Measurements from ENCODE around the gene ODAD2.
"Not testable (repeated sequence)": the region's sequence is repeated elsewhere in the genome, so short reads cannot be mapped to it uniquely, and the experiment has no call there.

ODAD2 gene
- 0 to 0.30 (median 0.04) reads per million in 4 donors for total RNA-seq

GRCh38 chr10:27998954-27999275 is at the start of gene ODAD2:
Gene ODAD2, minus strand, starts transcription at chr10:27999079. Its CDS starts 3,937 bp downstream, at chr10:27995142.
- peak in 1 of 5 donors; percentile 3 for DNase-seq

- no peak for DNase-seq
Observed at GRCh38 chr10:28047061-28047460, 48.2 kb upstream of the ODAD2 start.

GRCh38 chr10:28046579-28046978 is 47.7 kb upstream of the ODAD2 start:
- no peak for DNase-seq

DNA sequence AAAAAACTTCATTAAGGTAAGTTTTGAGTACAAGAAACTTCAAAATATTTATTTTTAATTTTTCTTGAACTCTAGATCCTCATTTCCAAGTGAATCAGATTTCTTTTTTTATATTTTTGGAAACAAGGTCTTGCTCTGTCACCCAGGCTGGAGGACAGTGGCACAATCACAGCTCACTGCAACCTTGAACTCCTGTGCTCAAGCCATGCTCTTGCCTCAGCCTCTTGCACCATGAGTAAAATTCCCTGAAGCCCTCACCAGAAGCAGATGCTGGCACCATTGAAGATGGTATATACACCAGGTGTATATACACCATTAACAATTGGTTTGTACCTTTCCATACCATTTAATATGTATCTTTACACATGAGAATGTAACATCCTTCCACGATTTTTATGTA is 45.1 kb upstream of the ODAD2 start:
- DNase-seq, result no peak

DNA sequence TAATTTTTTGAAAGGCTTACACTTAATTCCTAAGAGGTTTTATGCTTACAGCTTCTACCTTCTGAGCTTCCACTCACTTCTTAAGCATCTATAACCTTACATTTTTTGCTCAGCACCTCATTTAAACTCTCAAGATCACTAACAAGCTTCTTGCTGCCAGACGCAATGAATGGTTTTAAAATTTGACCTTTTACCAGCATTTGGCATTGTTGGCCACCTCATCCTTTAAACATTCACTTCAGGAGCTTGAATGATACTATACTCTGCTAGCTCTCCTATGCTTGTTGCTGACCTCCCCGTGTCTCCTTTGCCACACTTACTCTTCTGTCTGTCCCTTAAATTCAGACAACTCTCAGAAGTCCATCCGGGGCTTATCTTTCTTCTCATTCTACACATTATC is 37.7 kb upstream of the ODAD2 start:
- DNase-seq, result no peak

DNA sequence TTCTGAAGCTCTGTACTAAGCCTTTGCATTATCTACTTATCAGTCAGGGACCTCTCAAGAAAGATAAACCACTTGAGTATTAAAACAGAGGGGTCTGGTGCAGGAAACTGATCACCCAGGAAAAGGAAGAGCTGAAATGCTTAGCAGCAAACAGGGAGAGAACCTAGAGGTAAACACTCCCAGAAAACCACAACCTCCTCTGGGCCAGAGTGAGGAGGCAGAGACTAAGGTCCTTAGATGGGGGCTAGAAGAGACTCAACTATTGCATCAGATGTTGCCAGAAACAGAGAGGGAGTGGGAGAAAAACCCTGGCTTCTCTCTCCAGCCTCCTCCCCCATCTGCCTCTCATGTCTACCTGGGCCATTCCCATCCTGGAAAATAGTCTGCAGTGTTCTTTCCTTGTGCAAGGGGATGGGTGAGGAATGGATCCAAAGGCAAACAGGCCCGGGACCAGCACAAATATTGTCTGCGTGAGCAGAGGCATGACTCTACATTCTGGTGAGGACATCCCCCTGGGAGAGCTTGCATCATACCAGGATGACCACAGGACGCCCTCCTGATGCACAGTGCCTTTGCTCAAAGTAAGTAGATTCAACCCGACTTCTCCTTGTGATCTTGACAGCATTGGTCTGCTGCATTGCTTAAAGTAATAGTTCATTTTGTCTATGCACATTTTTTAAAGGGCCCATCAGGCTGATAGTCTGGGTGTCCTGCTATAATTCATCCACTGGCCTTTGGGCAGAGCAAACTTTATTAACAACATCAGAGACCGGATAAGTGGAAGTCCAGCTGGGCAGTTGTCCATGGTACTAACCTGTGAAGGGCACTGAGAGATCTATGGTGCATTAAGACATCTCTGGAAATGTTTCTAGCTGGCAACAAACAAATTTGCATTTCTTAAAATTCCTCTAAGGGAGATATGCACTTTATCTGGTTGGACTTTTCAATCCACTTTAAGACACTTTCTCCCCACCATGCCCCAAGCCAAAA is 22.4 kb upstream of the ODAD2 start:
- DNase-seq, result no peak

DNA sequence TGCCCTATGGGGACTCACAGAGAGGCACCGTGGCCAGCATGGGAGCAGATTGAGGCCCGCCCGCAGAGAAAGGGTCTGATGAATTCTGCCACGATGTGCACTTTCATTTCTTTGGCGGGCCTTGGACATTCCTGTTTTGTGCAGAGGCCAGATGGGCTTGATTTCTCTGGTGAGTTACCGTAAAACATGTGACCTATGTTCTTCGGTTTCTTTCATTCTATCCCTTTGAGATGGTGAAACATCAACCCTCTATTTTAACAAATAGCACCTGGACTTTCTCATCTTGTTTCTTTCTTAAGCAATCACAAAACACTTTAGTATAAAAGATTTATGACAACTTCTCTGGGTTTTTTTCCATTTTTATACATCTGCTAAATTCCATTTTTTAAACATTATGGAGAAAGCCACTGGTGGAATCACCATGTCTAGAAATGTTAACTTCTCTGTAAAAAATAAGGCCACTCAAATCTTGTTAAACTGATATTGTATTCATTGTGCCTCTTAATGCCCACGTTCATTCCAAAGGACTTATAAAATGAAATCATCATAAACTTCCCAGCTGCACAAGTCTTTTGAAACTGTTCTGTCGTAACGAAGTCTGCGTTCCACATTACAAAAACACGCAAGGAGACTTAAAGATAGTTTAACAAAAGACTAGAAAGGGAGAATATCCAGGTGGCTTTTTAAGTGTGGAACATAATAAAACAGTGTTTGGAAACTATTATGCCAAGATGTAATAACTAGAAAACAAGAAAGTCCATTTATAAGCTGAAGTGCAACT is 21.4 kb upstream of the ODAD2 start:
- DNase-seq, result no peak

GRCh38 chr10:28014651-28015050 is 15.8 kb upstream of the ODAD2 start:
- DNase-seq, result no peak

GRCh38 chr10:28012990-28013515 is 14.2 kb upstream of the ODAD2 start:
- no peak for DNase-seq

DNA sequence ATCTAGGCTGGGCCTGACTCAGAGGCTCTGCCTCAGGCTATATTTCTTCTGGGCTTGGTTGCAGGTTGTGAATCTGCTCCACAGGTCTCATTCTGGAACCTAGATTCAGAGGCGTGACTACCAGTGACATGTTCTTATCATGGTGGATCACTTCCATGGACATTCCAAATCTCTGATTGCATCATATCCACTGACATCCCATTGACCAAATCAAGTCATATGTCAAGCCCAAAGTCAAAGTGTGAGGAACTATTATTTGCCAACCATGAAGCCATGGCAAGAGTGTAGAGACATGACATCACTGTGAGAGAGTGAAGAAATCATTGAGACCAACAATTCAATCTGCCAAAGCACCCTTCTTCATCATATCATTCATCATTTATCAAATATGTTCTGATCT is 11.9 kb upstream of the ODAD2 start:
- DNase-seq, result no peak

GRCh38 chr10:28008054-28008453 is 9.2 kb upstream of the ODAD2 start:
- DNase-seq, result no peak

- DNase-seq, result no peak
Observed at GRCh38 chr10:28001353-28001752, 2.5 kb upstream of the ODAD2 start.

DNA sequence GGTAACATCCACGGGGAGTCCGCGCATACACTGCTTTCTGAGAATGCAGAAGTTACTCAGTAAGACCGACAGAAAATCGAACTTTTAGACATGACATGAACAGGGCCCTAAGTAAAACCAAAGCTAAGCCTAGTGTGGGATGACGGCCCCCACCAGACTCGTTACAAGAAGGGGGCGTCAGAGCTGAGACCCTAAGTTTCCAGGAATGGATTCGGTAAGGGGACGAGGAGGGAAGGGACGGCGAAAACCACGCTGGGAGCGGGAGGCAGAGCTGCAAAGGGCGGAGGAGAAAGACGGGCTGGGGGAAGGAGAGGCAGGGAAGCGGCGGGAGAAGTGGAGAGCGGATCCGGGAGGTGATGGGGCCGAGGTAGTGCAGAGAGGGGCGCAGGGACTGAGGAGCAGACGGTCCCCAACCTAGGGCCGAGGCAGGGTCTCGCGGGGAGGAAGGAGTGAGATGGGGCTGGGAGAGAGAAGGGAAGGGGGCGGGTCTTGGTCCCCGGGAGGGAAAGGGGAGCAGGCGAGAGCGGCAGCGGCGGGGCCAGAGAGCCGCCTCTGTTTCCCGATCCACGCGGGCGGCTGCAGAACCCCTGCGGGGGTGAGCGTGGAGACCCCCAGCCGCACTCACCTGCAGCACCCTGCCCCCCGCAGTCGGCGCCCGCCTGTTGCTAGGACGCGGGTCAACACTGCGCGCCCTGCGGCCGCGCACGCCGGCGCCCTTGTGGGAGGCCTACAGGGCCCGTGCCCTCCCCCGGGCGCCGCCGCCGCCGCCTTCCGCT is 513 bp downstream of the ODAD2 start:
- DNase-seq, result peak in 1 of 5 donors; percentile 6

GRCh38 chr10:27997865-27998177 is 1.1 kb downstream of the ODAD2 start:
- DNase-seq, result no peak

- no peak for DNase-seq
Observed at GRCh38 chr10:27995311-27995710, 3.6 kb downstream of the ODAD2 start.

- DNase-seq, result not testable (repeated sequence)
Observed at GRCh38 chr10:27989357-27989756, 9.5 kb downstream of the ODAD2 start.

DNA sequence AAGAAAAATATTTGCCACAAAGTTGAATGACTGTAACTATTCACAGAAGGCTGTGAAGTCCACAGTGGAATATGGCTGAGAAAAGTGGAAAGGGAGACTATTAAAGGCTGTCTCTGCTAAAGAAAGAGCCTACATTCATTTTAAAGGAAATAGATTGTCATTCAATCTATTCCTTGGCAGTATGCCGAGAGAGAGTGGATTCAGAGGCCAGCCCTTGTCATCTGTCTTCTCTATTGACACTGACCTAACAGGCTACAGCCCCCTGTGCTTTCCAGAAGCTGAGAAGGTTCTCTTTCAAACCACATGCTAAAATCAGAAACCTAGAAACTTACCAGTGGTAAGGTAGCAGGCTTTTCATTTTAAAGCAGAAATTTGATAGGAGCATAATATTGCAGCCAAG is 12.1 kb downstream of the ODAD2 start:
- DNase-seq, result no peak

DNA sequence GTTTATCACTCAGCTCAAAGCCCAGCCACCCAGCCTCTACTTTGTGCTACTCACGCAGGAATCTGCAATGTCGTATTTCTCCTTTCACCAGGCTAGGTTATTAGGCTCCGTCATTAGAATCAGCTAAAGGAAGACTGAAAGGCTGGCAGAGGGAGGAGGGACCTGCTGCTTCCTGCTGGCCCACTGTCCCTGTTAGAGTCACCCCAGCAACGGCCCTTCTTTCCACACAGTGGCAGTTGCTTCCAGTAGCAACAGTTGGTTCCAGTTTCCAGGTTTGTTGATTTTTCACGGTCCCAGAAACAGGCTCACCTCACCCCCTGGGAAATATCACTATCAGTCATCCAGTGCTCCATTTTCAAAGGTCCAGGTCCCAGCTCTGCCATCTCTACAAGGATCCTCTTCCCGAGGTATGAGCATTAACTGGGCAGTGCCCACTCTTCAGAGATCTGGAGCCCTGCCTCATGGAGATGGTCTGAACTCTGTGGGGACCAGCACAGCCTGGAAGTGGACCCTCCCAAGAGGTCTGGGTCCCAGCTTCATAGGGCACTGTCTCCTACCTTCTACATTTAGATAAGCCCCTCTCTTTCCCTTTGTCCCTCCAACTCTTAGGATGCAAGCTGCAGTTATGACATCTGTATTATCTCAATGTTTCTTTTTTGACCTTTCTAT is 15.9 kb downstream of the ODAD2 start:
- DNase-seq, result no peak

- no peak for DNase-seq
Observed at GRCh38 chr10:27981744-27982143, 17.1 kb downstream of the ODAD2 start.

DNA sequence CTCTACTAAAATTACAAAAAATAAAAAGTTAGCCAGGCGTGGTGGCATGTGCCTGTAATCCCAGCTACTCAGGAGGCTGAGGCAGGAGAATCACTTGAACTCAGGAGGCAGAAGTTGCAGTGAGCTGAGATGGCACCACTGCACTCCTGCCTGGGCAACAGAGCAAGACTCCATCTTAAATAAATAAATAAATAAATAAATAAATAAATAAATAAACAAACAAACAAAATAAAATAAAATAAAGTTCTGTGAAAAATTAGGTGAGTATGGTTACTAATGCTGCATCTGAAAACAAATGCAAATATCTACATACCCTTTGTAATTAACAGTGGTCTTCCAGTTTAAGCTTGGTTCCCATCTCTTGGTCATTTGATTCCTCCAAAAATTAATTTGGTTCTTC is 28.1 kb downstream of the ODAD2 start:
- DNase-seq, result not testable (repeated sequence)

- not testable (repeated sequence) for DNase-seq
Observed at GRCh38 chr10:27969931-27970330, 28.9 kb downstream of the ODAD2 start.

DNA sequence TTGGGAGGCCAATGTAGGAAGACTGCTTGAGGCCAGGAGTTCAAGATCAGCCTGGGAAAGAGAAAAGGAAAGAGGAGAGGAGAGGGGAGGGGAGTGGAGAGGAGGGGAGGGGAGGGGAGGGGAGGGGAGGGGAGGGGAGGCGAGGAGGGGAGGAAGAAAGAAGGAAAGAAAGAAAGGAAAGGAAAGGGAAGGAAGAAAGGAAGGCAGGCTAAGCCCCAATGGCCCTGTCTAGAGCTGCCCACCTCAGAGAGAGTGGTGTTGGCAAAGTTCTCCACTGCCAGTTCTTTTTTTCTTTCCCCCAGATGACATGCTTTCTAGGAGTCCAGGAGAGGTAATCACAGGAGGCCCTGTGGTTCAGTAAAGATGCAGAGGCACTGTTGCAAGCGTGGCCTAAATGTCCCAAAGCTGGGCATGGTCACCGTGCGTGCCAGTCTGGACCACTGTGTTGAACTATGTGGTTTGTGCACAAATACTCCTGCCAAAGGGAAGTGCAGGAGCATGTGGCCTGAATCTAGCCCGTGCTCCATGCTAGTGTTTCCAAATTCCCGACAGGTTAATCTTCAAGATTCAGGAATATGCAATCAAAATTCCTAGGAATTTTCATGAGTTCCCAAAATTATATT is 39.7 kb downstream of the ODAD2 start:
- DNase-seq, result no peak

All from T-helper 1 cell (primary cell).